Body of pancreas (tissue), 4 donors: ENCODE data around the gene CSTPP1. TPM values are rescaled to one million over a fixed set of nuclear protein-coding genes. Genes with fewer than 3 reads are reported as not detected.
A peak's percentile ranks its signal among the peaks of the same experiment; 100 is the strongest.

Experiments
- ATAC-seq: fragments of 150-250 bp; one replicate; pipeline ENCODE4 v1.9.1; 2016
- DNase-seq, 4 donors: peaks; one replicate each; pipeline ENCODE4 v3.0.0-alpha.2; 2019
- H3K27ac ChIP-seq, 4 donors: fragments of 200-600 bp; sonication (generic); 1 replicate in 3 of 4; 2 replicates in 1 of 4; pipeline versions ENCODE4 v1.5.1 to v1.6.1; 2016 to 2019; ENCODE audit warnings: mild to moderate bottlenecking in 1 of 4, mixed read lengths in 1 of 4, moderate library complexity in 1 of 4
- H3K27me3 ChIP-seq, 2 donors: fragments of 200-600 bp; sonication (generic); one replicate each; pipeline ENCODE4 v1.6.0; 2016; ENCODE audit warnings: mild to moderate bottlenecking in 1 of 2
- H3K36me3 ChIP-seq, 2 donors: fragments of 200-600 bp; sonication (generic); replicated peaks in 1 of 2; 2 replicates each; pipeline ENCODE4 v1.5.1; 2016; ENCODE audit warnings: low read depth in 2 of 2; ENCODE audit not compliant: insufficient read depth in 1 of 2
- H3K4me1 ChIP-seq: fragments of 200-600 bp; sonication (generic); one replicate; pipeline ENCODE4 v1.6.0; 2016
- H3K4me3 ChIP-seq, 2 donors: fragments of 200-600 bp; sonication (generic); 1 replicate in 1 of 2; 2 replicates in 1 of 2; pipeline ENCODE4 v1.5.1; 2016 to 2019
- H3K9me3 ChIP-seq, 3 donors: fragments of 200-600 bp; sonication (generic); 1 replicate in 2 of 3; 2 replicates in 1 of 3; pipeline ENCODE4 v1.5.1; 2016
- CTCF ChIP-seq, 7 experiments: fragments of 450-650 bp in 4 of 7; fragments of 200-600 bp in 3 of 7; sonication (generic) in 3 of 7; IDR thresholded peaks; one replicate each; pipeline ENCODE4 v1.5.1; 2016 to 2019; ENCODE audit warnings: antibody characterized with exemption in 7 of 7
- POLR2A ChIP-seq, 3 donors: fragments of 450-650 bp; IDR thresholded peaks; one replicate each; pipeline ENCODE4 v1.6.1; 2016; ENCODE audit warnings: antibody characterized with exemption in 3 of 3, mild to moderate bottlenecking in 2 of 3
- WGBS, 2 donors: methylation state at CpG; one replicate each; pipeline ENCODE4 v1.1.5; 2017; 5-methylcytosine and 5-hydroxymethylcytosine counted together
- intact Hi-C: fragments of 100-400 bp; cut with DNase I; formaldehyde crosslinking; loops from one replicate; pipeline ENCODE4 v1.15.1; 2023
- total RNA-seq, 2 donors: library from RNA; depleted of rRNA; stranded (reverse); fragments of >200 nt; gene quantifications; one replicate each; pipeline ENCODE4 v1.1.0, GENCODE V29; 2016

The CSTPP1 gene
- total RNA-seq, 2 donors from 2014 or later: 11.2 to 13.2 TPM

- WGBS, 2 donors: 82% methylated on average over 5 of the region's 5 CpGs; no CpG with 5 or more reads in 1 of the 2 donors
- Histone ChIP-seq H3K4me3 (no peak overlapping the region), H3K27ac (no peak overlapping the region), H3K36me3 (peaks cover 11 to 16% of the 10 kb centered on the region in 2 donors), H3K27me3 (no peaks in the 10 kb centered on the region), H3K4me1 (peaks cover 7% of the 10 kb centered on the region), H3K9me3 (no peaks in the 10 kb centered on the region)
- DNase-seq (no peak), ATAC-seq (no peak)
- intact Hi-C loops: no loop called here
- no peak for TF ChIP-seq POLR2A (IDR thresholded peaks at IDR 0.05)
- TF ChIP-seq CTCF (IDR thresholded peaks at IDR 0.05): no peak
Observed at GRCh38 chr11:47160753-47161133, 224.2 kb downstream of the CSTPP1 start.

- DNase-seq: peak; percentile 74 to 79 (median 75)
- Histone ChIP-seq H3K4me1 (peaks cover 7% of the 10 kb centered on the region), H3K9me3 (no peaks in the 10 kb centered on the region), H3K36me3 (peaks cover 15 to 22% of the 10 kb centered on the region in 2 donors), H3K27me3 (no peaks in the 10 kb centered on the region), H3K4me3 (no peak overlapping the region), H3K27ac (no peak overlapping the region)
- intact Hi-C loops: no loop called here
- ATAC-seq: peak; percentile 68
- TF ChIP-seq CTCF (IDR thresholded peaks at IDR 0.05) (peak; percentile 57 to 83 (median 74)), POLR2A (IDR thresholded peaks at IDR 0.05) (no peak)
- WGBS, 2 donors: 19 to 44% methylated on average over 5 to 14 of the region's 14 CpGs
Observed at GRCh38 chr11:47161134-47161854, 224.7 kb downstream of the CSTPP1 start.

- Histone ChIP-seq H3K27ac (no peak overlapping the region), H3K36me3 (peaks cover 21 to 28% of the 10 kb centered on the region in 2 donors), H3K9me3 (no peaks in the 10 kb centered on the region), H3K27me3 (no peaks in the 10 kb centered on the region), H3K4me3 (no peak overlapping the region), H3K4me1 (peaks cover 7% of the 10 kb centered on the region)
- no peak for ATAC-seq
- TF ChIP-seq POLR2A (IDR thresholded peaks at IDR 0.05) (no peak), CTCF (IDR thresholded peaks at IDR 0.05) (no peak)
- DNase-seq: no peak
- intact Hi-C loops: no loop called here
- 45 to 49% methylated on average over 9 of the region's 9 CpGs for WGBS, 2 donors
Observed at GRCh38 chr11:47161890-47162289, 225.3 kb downstream of the CSTPP1 start.

- H3K4me3 ChIP-seq: no peak overlapping the region
- no peak overlapping the region for H3K27ac ChIP-seq
- peaks cover 7% of the 10 kb centered on the region for H3K4me1 ChIP-seq
- intact Hi-C loops: no loop called here
- no peak for ATAC-seq
- no peaks in the 10 kb centered on the region for H3K9me3 ChIP-seq
- 38 to 40% methylated on average over 3 to 5 of the region's 5 CpGs for WGBS, 2 donors
- no peaks in the 10 kb centered on the region for H3K27me3 ChIP-seq
- H3K36me3 ChIP-seq: peaks cover 25 to 33% of the 10 kb centered on the region in 2 donors
- no peak for TF ChIP-seq POLR2A (IDR thresholded peaks at IDR 0.05)
- TF ChIP-seq CTCF (IDR thresholded peaks at IDR 0.05): no peak
- no peak for DNase-seq
Observed at GRCh38 chr11:47162426-47162825, 225.9 kb downstream of the CSTPP1 start.

GRCh38 chr11:47163193-47163592 lies 226.6 kb downstream of the CSTPP1 start:
- WGBS, 2 donors: 59 to 60% methylated on average over 3 of the region's 3 CpGs
- intact Hi-C loops: no loop called here

More at GRCh38 chr11:47163193-47163592, 226.6 kb downstream of the CSTPP1 start:
- TF ChIP-seq POLR2A (IDR thresholded peaks at IDR 0.05) (no peak), CTCF (IDR thresholded peaks at IDR 0.05) (no peak)
- H3K36me3 ChIP-seq: peaks cover 33 to 41% of the 10 kb centered on the region in 2 donors
- H3K4me1 ChIP-seq: peaks cover 5% of the 10 kb centered on the region
- no peaks in the 10 kb centered on the region for H3K27me3 ChIP-seq
- no peak overlapping the region for H3K27ac ChIP-seq
- H3K4me3 ChIP-seq: no peak overlapping the region
- H3K9me3 ChIP-seq: no peaks in the 10 kb centered on the region
- DNase-seq (no peak), ATAC-seq (no peak)
